Measurements from ENCODE around the gene FCGR1A. TPM values are rescaled to one million over a fixed set of nuclear protein-coding genes. Genes with fewer than 3 reads are reported as not detected.
"Not testable (repeated sequence)": the region's sequence is repeated elsewhere in the genome, so short reads cannot be mapped to it uniquely, and the experiment has no call there.

The FCGR1A gene
- not detected for total RNA-seq
- polyA plus RNA-seq (2013, experiment 1 of 2): not detected
- polyA plus RNA-seq (2013, experiment 2 of 2): not detected
- long read RNA-seq, experiment 1: 0 reads
- long read RNA-seq, experiment 2: 0 reads
- long read RNA-seq, experiment 3: 0 reads
- long read RNA-seq, experiment 4: 0 reads

- H3K4me1 Mint-ChIP-seq; H3K9me3 ChIP-seq (ENCODE audit: control insufficient read depth, low read length); H3K9me3 Mint-ChIP-seq; H3K27ac Mint-ChIP-seq; H3K4me3 Mint-ChIP-seq; DNase-seq; H3K27me3 Mint-ChIP-seq (ENCODE audit: insufficient read depth); H3K36me3 Mint-ChIP-seq (ENCODE audit: low read depth); H3K4me3 ChIP-seq (ENCODE audit: low read length); H3K9ac ChIP-seq (ENCODE audit: extremely low read depth, low read length, poor library complexity, severe bottlenecking); H3K27me3 ChIP-seq (ENCODE audit: control insufficient read depth, insufficient read depth, low read length, poor library complexity, severe bottlenecking); H3K4me1 ChIP-seq (ENCODE audit: control insufficient read depth, insufficient read depth, low read length); H3K36me3 ChIP-seq (ENCODE audit: control insufficient read depth, insufficient read depth, low read length); H3K27ac ChIP-seq (ENCODE audit: low read depth, low read length): not testable (repeated sequence)
- WGBS, 2 experiments (ENCODE audit: insufficient coverage in 1 of 2, insufficient read length in 1 of 2): no CpG with 5 or more reads among the region's 2 CpGs
Measured at GRCh38 chr1:149782600-149782999, at the start of gene FCGR1A. TSS of gene FCGR1A (plus strand) at chr1:149782694. CDS start at chr1:149782744, 50 bp downstream.

GRCh38 chr1:149732781-149733180 is 49.7 kb upstream of the FCGR1A start:
- H3K36me3 Mint-ChIP-seq (ENCODE audit: low read depth); H3K27me3 Mint-ChIP-seq (ENCODE audit: insufficient read depth); H3K4me3 ChIP-seq (ENCODE audit: low read length); H3K27me3 ChIP-seq (ENCODE audit: control insufficient read depth, insufficient read depth, low read length, poor library complexity, severe bottlenecking); H3K27ac Mint-ChIP-seq; H3K9ac ChIP-seq (ENCODE audit: extremely low read depth, low read length, poor library complexity, severe bottlenecking); H3K36me3 ChIP-seq (ENCODE audit: control insufficient read depth, insufficient read depth, low read length); H3K4me1 ChIP-seq (ENCODE audit: control insufficient read depth, insufficient read depth, low read length); DNase-seq; H3K9me3 Mint-ChIP-seq; H3K4me1 Mint-ChIP-seq; H3K27ac ChIP-seq (ENCODE audit: low read depth, low read length); H3K4me3 Mint-ChIP-seq; H3K9me3 ChIP-seq (ENCODE audit: control insufficient read depth, low read length): not testable (repeated sequence)
- no CpG with 5 or more reads among the region's 2 CpGs for WGBS, 2 experiments (ENCODE audit: insufficient coverage in 1 of 2, insufficient read length in 1 of 2)

GRCh38 chr1:149734692-149735091 is 47.8 kb upstream of the FCGR1A start:
- not testable (repeated sequence) for H3K36me3 ChIP-seq (ENCODE audit: control insufficient read depth, insufficient read depth, low read length); H3K9me3 Mint-ChIP-seq; DNase-seq; H3K4me3 Mint-ChIP-seq; H3K36me3 Mint-ChIP-seq (ENCODE audit: low read depth); H3K9me3 ChIP-seq (ENCODE audit: control insufficient read depth, low read length); H3K4me1 Mint-ChIP-seq; H3K9ac ChIP-seq (ENCODE audit: extremely low read depth, low read length, poor library complexity, severe bottlenecking); H3K4me3 ChIP-seq (ENCODE audit: low read length); H3K27ac Mint-ChIP-seq; H3K27ac ChIP-seq (ENCODE audit: low read depth, low read length); H3K27me3 Mint-ChIP-seq (ENCODE audit: insufficient read depth); H3K4me1 ChIP-seq (ENCODE audit: control insufficient read depth, insufficient read depth, low read length); H3K27me3 ChIP-seq (ENCODE audit: control insufficient read depth, insufficient read depth, low read length, poor library complexity, severe bottlenecking)
- WGBS, 2 experiments (ENCODE audit: insufficient coverage in 1 of 2, insufficient read length in 1 of 2): 89% methylated on average over 1 of the region's 1 CpG; no CpG with 5 or more reads in 1 of the 2 experiments

GRCh38 chr1:149740148-149740581 is 42.3 kb upstream of the FCGR1A start:
- not testable (repeated sequence) for H3K9me3 Mint-ChIP-seq; H3K27ac ChIP-seq (ENCODE audit: low read depth, low read length); H3K9me3 ChIP-seq (ENCODE audit: control insufficient read depth, low read length); H3K36me3 ChIP-seq (ENCODE audit: control insufficient read depth, insufficient read depth, low read length); H3K4me1 ChIP-seq (ENCODE audit: control insufficient read depth, insufficient read depth, low read length); H3K27me3 Mint-ChIP-seq (ENCODE audit: insufficient read depth); H3K27me3 ChIP-seq (ENCODE audit: control insufficient read depth, insufficient read depth, low read length, poor library complexity, severe bottlenecking); H3K36me3 Mint-ChIP-seq (ENCODE audit: low read depth); H3K9ac ChIP-seq (ENCODE audit: extremely low read depth, low read length, poor library complexity, severe bottlenecking); H3K4me1 Mint-ChIP-seq
- H3K27ac Mint-ChIP-seq: peak overlapping the region; percentile 64
- peak overlapping the region; percentile 73 for H3K4me3 ChIP-seq (ENCODE audit: low read length)
- 10 to 57% methylated on average over 8 to 26 of the region's 26 CpGs for WGBS, 2 experiments (ENCODE audit: insufficient coverage in 1 of 2, insufficient read length in 1 of 2)
- peak overlapping the region; percentile 72 for H3K4me3 Mint-ChIP-seq
- peak; percentile 83 for DNase-seq

GRCh38 chr1:149740590-149741230 is 41.8 kb upstream of the FCGR1A start:
- H3K4me3 Mint-ChIP-seq: peak overlapping the region; percentile 72
- H3K9ac ChIP-seq (ENCODE audit: extremely low read depth, low read length, poor library complexity, severe bottlenecking); H3K36me3 Mint-ChIP-seq (ENCODE audit: low read depth); H3K27ac ChIP-seq (ENCODE audit: low read depth, low read length); DNase-seq; H3K4me1 ChIP-seq (ENCODE audit: control insufficient read depth, insufficient read depth, low read length); H3K9me3 Mint-ChIP-seq; H3K9me3 ChIP-seq (ENCODE audit: control insufficient read depth, low read length); H3K27me3 ChIP-seq (ENCODE audit: control insufficient read depth, insufficient read depth, low read length, poor library complexity, severe bottlenecking); H3K4me1 Mint-ChIP-seq; H3K27me3 Mint-ChIP-seq (ENCODE audit: insufficient read depth); H3K36me3 ChIP-seq (ENCODE audit: control insufficient read depth, insufficient read depth, low read length): not testable (repeated sequence)
- 38% methylated on average over 4 of the region's 13 CpGs; no CpG with 5 or more reads in 1 of the 2 experiments for WGBS, 2 experiments (ENCODE audit: insufficient coverage in 1 of 2, insufficient read length in 1 of 2)
- peak overlapping the region; percentile 64 for H3K27ac Mint-ChIP-seq
- peak overlapping the region; percentile 73 for H3K4me3 ChIP-seq (ENCODE audit: low read length)

- not testable (repeated sequence) for H3K4me3 ChIP-seq (ENCODE audit: low read length); H3K4me1 Mint-ChIP-seq; H3K4me1 ChIP-seq (ENCODE audit: control insufficient read depth, insufficient read depth, low read length); H3K36me3 ChIP-seq (ENCODE audit: control insufficient read depth, insufficient read depth, low read length); DNase-seq; H3K27ac Mint-ChIP-seq; H3K9me3 Mint-ChIP-seq; H3K27me3 ChIP-seq (ENCODE audit: control insufficient read depth, insufficient read depth, low read length, poor library complexity, severe bottlenecking); H3K36me3 Mint-ChIP-seq (ENCODE audit: low read depth); H3K27me3 Mint-ChIP-seq (ENCODE audit: insufficient read depth); H3K9ac ChIP-seq (ENCODE audit: extremely low read depth, low read length, poor library complexity, severe bottlenecking); H3K4me3 Mint-ChIP-seq; H3K27ac ChIP-seq (ENCODE audit: low read depth, low read length); H3K9me3 ChIP-seq (ENCODE audit: control insufficient read depth, low read length)
- 86% methylated on average over 1 of the region's 5 CpGs; no CpG with 5 or more reads in 1 of the 2 experiments for WGBS, 2 experiments (ENCODE audit: insufficient coverage in 1 of 2, insufficient read length in 1 of 2)
Measured at GRCh38 chr1:149741914-149742313, 40.6 kb upstream of the FCGR1A start.
